HepG2 (cell line): ENCODE results near the gene SAMD10. TPM values are rescaled to one million over a fixed set of nuclear protein-coding genes. Genes with fewer than 3 reads are reported as not detected.
A peak's percentile ranks its signal among the peaks of the same experiment; 100 is the strongest.

Experiments
- ATAD3A ChIP-seq: sonication (generic); formaldehyde crosslinking; IDR thresholded peaks from 2 replicates; pipeline ENCODE4 v1.4.0; 2020; ENCODE audit warnings: missing genetic modification reagents
- ATF1 ChIP-seq: IDR thresholded peaks from 2 replicates; pipeline ENCODE4 v1.6.1; 2016; ENCODE audit warnings: mild to moderate bottlenecking, control low read depth
- GRHL1 ChIP-seq: sonication (generic); formaldehyde crosslinking; conservative IDR thresholded peaks from 2 replicates; pipeline ENCODE4 v1.8.0; 2022; ENCODE audit warnings: missing genetic modification reagents
- HIC2 ChIP-seq: sonication (generic); formaldehyde crosslinking; IDR thresholded peaks from 2 replicates; pipeline ENCODE4 v1.9.0; 2022; ENCODE audit warnings: low read depth, missing genetic modification reagents
- HOXA5 ChIP-seq: sonication (generic); formaldehyde crosslinking; IDR thresholded peaks from 2 replicates; pipeline ENCODE4 v1.4.0; 2020; ENCODE audit warnings: missing genetic modification reagents
- KAT2B ChIP-seq: fragments of 150-350 bp; IDR thresholded peaks from 2 replicates; pipeline ENCODE4 v1.6.1; 2014; ENCODE audit warnings: low read depth, low read length, borderline replicate concordance
- KLF12 ChIP-seq: sonication (generic); formaldehyde crosslinking; IDR thresholded peaks from 2 replicates; pipeline ENCODE4 v1.4.0; 2020; ENCODE audit warnings: missing genetic modification reagents, borderline replicate concordance
- MAZ ChIP-seq, 2 experiments: sonication (generic) in 1 of 2; formaldehyde crosslinking in 1 of 2; IDR thresholded peaks; 2 replicates each; pipeline versions ENCODE4 v1.5.0 to v1.6.1; 2012 to 2020; ENCODE audit warnings: low read depth in 2 of 2, mild to moderate bottlenecking in 2 of 2, borderline replicate concordance in 1 of 2, improper control_type of control experiment in 1 of 2, low read length in 1 of 2, missing genetic modification reagents in 1 of 2, moderate library complexity in 1 of 2
- NFE2L2 ChIP-seq: fragments of 150-350 bp; IDR thresholded peaks from 2 replicates; pipeline ENCODE4 v1.6.1; 2014; ENCODE audit warnings: low read length
- POLR2G ChIP-seq: fragments of 200-400 bp; formaldehyde crosslinking; IDR thresholded peaks from 2 replicates; pipeline ENCODE4 v1.6.1; 2018; ENCODE audit warnings: mild to moderate bottlenecking, low read depth, low read length, moderate library complexity
- PPARG ChIP-seq: conservative IDR thresholded peaks from 2 replicates; pipeline ENCODE4 v1.6.1; 2016; ENCODE audit warnings: missing biosample characterization, missing genetic modification reagents
- RELA ChIP-seq: sonication (generic); formaldehyde crosslinking; IDR thresholded peaks from 2 replicates; pipeline ENCODE4 v1.4.0; 2020; ENCODE audit warnings: missing genetic modification reagents
- REST ChIP-seq, 2 experiments: IDR thresholded peaks; 2 replicates each; pipeline ENCODE4 v1.6.1; 2011 to 2012; ENCODE audit warnings: low read length in 2 of 2, borderline replicate concordance in 1 of 2, low read depth in 1 of 2, mild to moderate bottlenecking in 1 of 2, moderate library complexity in 1 of 2
- XRCC5 ChIP-seq: fragments of 200-400 bp; formaldehyde crosslinking; optimal IDR thresholded peaks from 2 replicates; pipeline ENCODE3; 2017; ENCODE audit warnings: mild to moderate bottlenecking, low read length
- ZBTB14 ChIP-seq: sonication (generic); formaldehyde crosslinking; IDR thresholded peaks from 2 replicates; pipeline ENCODE4 v1.4.0; 2020; ENCODE audit warnings: missing genetic modification reagents
- ZNF17 ChIP-seq: sonication (generic); formaldehyde crosslinking; IDR thresholded peaks from 2 replicates; pipeline ENCODE4 v1.5.0; 2020; ENCODE audit warnings: mild to moderate bottlenecking, missing genetic modification reagents
- ZNF253 ChIP-seq: sonication (generic); formaldehyde crosslinking; IDR thresholded peaks from 2 replicates; pipeline ENCODE4 v1.8.0; 2022; ENCODE audit warnings: mild to moderate bottlenecking, missing genetic modification reagents, borderline replicate concordance
- ZNF749 ChIP-seq: sonication (generic); formaldehyde crosslinking; IDR thresholded peaks from 2 replicates; pipeline ENCODE4 v1.8.0; 2022; ENCODE audit warnings: mild to moderate bottlenecking, missing genetic modification reagents, moderate library complexity, borderline replicate concordance
- ZNF768 ChIP-seq: sonication (generic); formaldehyde crosslinking; IDR thresholded peaks from 2 replicates; pipeline ENCODE4 v1.4.0; 2020; ENCODE audit warnings: missing genetic modification reagents
- ZNF792 ChIP-seq: IDR thresholded peaks from 2 replicates; pipeline ENCODE4 v1.6.1; 2016
- polyA plus RNA-seq, 8 experiments: library from polyadenylated mRNA; depleted of rRNA in 3 of 8; stranded (reverse) in 7 of 8; unstranded in 1 of 8; fragments of >200 nt; fragmentation: Illumina TruSeq in 4 of 8; extraction: Trizol in 4 of 8; gene quantifications; 2 replicates each; pipeline versions ENCODE4 v1.2.1 to v1.2.3, GENCODE V29; 2011 to 2016; ENCODE audit warnings: low read depth in 4 of 8, missing spikeins in 1 of 8, mixed read lengths in 1 of 8; ENCODE audit not compliant: insufficient read depth in 1 of 8
- total RNA-seq, 5 experiments: library from RNA; depleted of rRNA; stranded (reverse); fragments of >200 nt; fragmentation: Illumina TruSeq; extraction: Trizol; gene quantifications; 2 replicates each; pipeline ENCODE4 v1.2.3, GENCODE V29; 2016; ENCODE audit warnings: low read depth in 1 of 5

The SAMD10 gene
- total and polyA plus RNA-seq, 2 of the 13 experiments (the other 11 are each of a cell fraction or from before 2014, with no cell fraction given), result 6.1 to 11.0 TPM

- no peak for TF ChIP-seq KAT2B
- no peak for TF ChIP-seq GRHL1 (CRISPR knock-in tag)
- TF ChIP-seq XRCC5, result peak; percentile 85
- TF ChIP-seq ZNF253 (CRISPR knock-in tag), result no peak
- no peak for TF ChIP-seq NFE2L2
- peak; percentile 26; the same call in 1 of the 2 replicates for TF ChIP-seq PPARG
- 0 out of 2 replicates have a peak, but pooled peaks have one; percentile 57 for TF ChIP-seq ZNF17 (CRISPR knock-in tag)
- no peak for TF ChIP-seq HIC2 (CRISPR knock-in tag)
- peak; percentile 91 for TF ChIP-seq KLF12 (CRISPR knock-in tag)
- TF ChIP-seq POLR2G, result peak; percentile 92
- TF ChIP-seq ZNF768, result no peak; the same call in 1 of the 2 replicates
- TF ChIP-seq MAZ (IDR thresholded peaks at IDR 0.05; ENCODE audit: borderline replicate concordance, low read depth, low read length), result no peak
- peak; percentile 84; the same call in 1 of the 2 replicates for TF ChIP-seq MAZ (CRISPR knock-in tag; IDR thresholded peaks at IDR 0.05; ENCODE audit: low read depth)
- peak; percentile 91 for TF ChIP-seq HOXA5
- no peak for TF ChIP-seq ATF1 (CRISPR knock-in tag)
- TF ChIP-seq ZBTB14 (CRISPR knock-in tag), result no peak
- TF ChIP-seq ATAD3A, result no peak
- TF ChIP-seq RELA (CRISPR knock-in tag), result no peak
- TF ChIP-seq ZNF792 (CRISPR knock-in tag), result peak; percentile 87
- no peak for TF ChIP-seq REST (IDR thresholded peaks at IDR 0.05; ENCODE audit: borderline replicate concordance in 1 of 2, low read depth in 1 of 2, low read length in 2 of 2)
- TF ChIP-seq ZNF749 (CRISPR knock-in tag), result no peak; the same call in 1 of the 2 replicates
Measured at GRCh38 chr20:63957004-63957689, 22.3 kb downstream of the SAMD10 start (continued).
